ENCODE results near the gene CBX8.

Gene CBX8

GRCh38 chr17:79818026-79818758, 21.3 kb upstream of the CBX8 start:
- no peak for DNase-seq

GRCh38 chr17:79815836-79816461, 19.1 kb upstream of the CBX8 start:
- no peak for DNase-seq

GRCh38 chr17:79814974-79815835, 18.3 kb upstream of the CBX8 start:
- DNase-seq: no peak

- DNase-seq: no peak
These were observed 17.5 kb upstream of the CBX8 start for GRCh38 chr17:79814127-79814973.

- no peak for DNase-seq
These were observed 16.6 kb upstream of the CBX8 start for GRCh38 chr17:79813297-79814126.

- DNase-seq: no peak
These were observed 15.7 kb upstream of the CBX8 start for GRCh38 chr17:79812353-79813258.

- no peak for DNase-seq
These were observed 15.0 kb upstream of the CBX8 start for GRCh38 chr17:79811868-79812352.

GRCh38 chr17:79811011-79811867, 14.4 kb upstream of the CBX8 start:
- DNase-seq: no peak

- DNase-seq: peak; percentile 82
These were observed 13.5 kb upstream of the CBX8 start for GRCh38 chr17:79810130-79811010.

- no peak for DNase-seq
These were observed 12.8 kb upstream of the CBX8 start for GRCh38 chr17:79809530-79810129.

- DNase-seq: no peak
These were observed 12.1 kb upstream of the CBX8 start for GRCh38 chr17:79808763-79809529.

GRCh38 chr17:79806863-79807720, 10.2 kb upstream of the CBX8 start:
- no peak for DNase-seq

GRCh38 chr17:79806446-79806760, 9.5 kb upstream of the CBX8 start:
- DNase-seq: no peak

GRCh38 chr17:79804856-79805696, 8.2 kb upstream of the CBX8 start:
- no peak for DNase-seq

Data from CD4-positive, alpha-beta T cell treated with Interferon gamma for 1 hour (primary cell).